ENCODE results near the gene LSR.

GRCh38 chr19:35293808-35294207, 45.0 kb downstream of the LSR start:
- TF ChIP-seq YY1 (IDR thresholded peaks at IDR 0.05; ENCODE audit: low read depth), result no peak
- TF ChIP-seq REST (IDR thresholded peaks at IDR 0.05; ENCODE audit: low read depth), result no peak
- no peak for TF ChIP-seq FOXM1 (IDR thresholded peaks at IDR 0.05; ENCODE audit: borderline replicate concordance, low read depth)
- no peak for TF ChIP-seq CREB1 (IDR thresholded peaks at IDR 0.05; ENCODE audit: low read depth)
- no peak for TF ChIP-seq EP300 (IDR thresholded peaks at IDR 0.05; ENCODE audit: borderline replicate concordance)
- no peak for TF ChIP-seq MAX (IDR thresholded peaks at IDR 0.05)
- TF ChIP-seq EGR1 (IDR thresholded peaks at IDR 0.05), result no peak
- no peak for TF ChIP-seq USF1 (IDR thresholded peaks at IDR 0.05)
- TF ChIP-seq TCF12 (IDR thresholded peaks at IDR 0.05; ENCODE audit: low read depth), result no peak
- TF ChIP-seq RAD21 (IDR thresholded peaks at IDR 0.05; ENCODE audit: low read depth), result no peak
- TF ChIP-seq TAF1 (IDR thresholded peaks at IDR 0.05; ENCODE audit: low read depth), result no peak
- no peak for TF ChIP-seq ZBTB7A (IDR thresholded peaks at IDR 0.05; ENCODE audit: low read depth)
- no peak for TF ChIP-seq TEAD4 (IDR thresholded peaks at IDR 0.05)
